HG03159 (cell line): Measurements from ENCODE around the gene C11orf97.
"Not testable (repeated sequence)": the region's sequence is repeated elsewhere in the genome, so short reads cannot be mapped to it uniquely, and the experiment has no call there.

Source experiments
- ATAC-seq: cut with Tn5 transposase; IDR thresholded peaks from one replicate; pipeline ENCODE4 v1.9.1; 2021; ENCODE audit warnings: mild to moderate bottlenecking, moderate library complexity; ENCODE audit not compliant: unreplicated experiment

The C11orf97 gene, protein sequence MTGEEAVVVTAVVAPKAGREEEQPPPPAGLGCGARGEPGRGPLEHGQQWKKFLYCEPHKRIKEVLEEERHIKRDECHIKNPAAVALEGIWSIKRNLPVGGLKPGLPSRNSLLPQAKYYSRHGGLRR

DNA sequence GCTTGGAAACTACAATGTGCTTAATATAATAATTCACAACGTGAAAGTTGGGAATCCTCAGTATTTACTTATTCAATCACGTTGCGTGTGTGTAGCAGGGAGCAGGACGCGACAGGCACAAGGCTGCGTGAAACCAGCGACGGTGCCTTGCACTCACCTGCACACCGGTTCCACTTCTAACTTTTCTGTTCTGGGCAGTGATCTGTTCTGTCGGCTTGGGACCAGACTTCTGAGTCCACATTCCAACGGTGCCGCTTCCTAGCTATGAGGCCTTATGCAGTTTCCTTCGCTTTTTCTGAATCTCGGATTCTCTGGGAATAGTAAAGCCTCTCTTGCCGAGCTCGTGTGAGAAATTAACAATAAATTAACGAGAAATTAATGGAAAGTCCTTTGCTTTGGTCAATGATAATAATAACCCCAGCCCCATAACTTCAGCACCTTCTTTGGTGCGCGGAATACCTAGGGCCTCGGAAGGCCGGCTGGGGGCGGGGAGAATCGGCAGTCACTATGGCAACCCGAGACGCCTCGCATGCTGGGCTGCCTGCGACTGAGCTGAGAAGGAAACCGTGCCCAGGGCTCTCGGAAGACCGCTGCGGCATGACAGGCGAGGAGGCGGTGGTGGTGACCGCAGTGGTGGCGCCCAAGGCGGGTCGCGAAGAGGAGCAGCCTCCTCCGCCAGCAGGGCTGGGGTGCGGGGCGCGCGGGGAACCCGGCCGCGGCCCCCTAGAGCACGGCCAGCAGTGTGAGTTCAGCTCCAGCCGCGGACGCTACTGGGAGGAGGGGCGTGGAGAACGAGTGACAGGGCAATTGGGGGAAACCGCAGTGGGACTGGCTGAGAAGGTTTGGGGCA, at the start of gene C11orf97:
Gene C11orf97, plus strand, starts transcription at position 530 of the 850 bp plus-strand sequence. Its CDS starts 68 bp downstream, at position 598.
- peak; percentile 84 for ATAC-seq

DNA sequence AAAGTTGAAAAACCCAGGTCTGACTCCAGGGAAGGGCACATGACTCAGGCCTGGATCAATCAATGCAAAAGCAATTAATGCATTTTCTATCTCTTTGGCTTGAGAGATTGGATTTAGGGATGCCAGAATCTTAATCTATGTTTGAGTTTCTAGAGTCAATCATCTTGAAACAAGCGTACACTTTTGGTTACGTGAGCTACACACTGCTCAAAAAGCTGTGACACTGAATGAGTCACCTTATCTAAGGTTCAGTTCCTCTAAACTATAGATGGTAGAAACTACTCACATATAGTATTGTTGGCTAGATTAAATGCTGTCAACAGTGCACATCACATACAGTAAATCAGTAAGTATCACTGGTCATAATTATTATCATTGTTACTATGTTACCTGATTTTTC, 42.8 kb upstream of the C11orf97 start:
- peak; percentile 90 for ATAC-seq

DNA sequence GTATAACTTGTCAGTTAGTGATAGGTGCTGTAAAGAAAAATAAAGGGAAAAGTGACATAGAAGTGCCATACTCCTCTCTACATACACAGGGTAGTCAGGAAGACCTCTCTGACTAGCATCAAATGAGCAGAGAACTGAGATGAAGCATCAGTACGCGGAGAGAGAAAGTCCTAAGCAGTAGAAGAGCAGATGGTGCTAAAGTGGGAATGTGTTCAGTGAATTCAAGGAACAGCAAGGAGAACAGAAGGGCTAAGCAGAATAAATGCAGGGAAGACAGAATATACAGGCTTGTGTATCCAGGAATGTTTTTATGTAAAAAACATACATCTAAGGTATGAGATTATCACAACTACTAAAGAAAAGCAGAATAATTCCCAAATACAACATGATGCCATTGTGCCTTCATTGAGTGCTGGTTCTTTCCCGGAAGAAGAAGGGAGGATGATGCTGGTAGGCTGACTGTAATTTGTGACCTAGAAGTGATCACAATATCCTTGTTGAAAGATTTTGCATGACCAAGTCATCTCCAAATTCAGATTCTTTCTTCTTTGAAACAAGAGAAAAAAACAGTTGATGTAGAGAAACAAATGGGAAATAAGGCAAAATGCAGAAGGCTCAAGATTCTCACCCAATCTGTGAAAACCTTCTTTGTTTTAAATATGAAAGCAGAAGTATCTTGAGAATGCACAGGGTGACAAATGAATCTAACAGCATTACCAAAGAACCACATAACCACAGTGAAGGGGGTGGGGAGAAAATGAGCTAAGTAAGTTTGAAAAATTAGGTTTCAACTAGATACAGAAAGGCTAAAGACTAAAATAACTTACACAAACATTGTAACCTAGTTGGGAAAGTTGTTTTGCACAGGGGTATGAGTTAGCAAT, 39.1 kb upstream of the C11orf97 start:
- peak; percentile 83 for ATAC-seq

DNA sequence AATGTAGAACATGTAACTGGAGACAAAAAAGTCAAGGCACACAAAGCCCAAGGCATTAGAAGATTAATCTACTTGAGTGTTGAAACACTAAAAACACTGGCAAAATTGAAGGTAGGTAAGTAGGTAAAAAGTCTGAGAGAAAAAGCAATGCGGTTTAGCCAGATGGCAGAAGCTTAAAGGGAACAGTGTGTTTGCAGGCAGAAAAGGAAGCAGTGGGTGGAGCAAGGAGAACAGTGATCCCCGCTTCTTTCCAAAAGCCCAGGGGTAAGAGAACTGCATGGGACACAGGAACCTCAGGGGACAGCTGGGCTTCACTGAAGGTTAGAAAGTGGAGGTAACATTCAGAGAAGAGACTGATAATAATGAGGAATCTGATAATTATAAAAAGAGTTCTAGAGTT, 34.6 kb upstream of the C11orf97 start:
- ATAC-seq = no peak

DNA sequence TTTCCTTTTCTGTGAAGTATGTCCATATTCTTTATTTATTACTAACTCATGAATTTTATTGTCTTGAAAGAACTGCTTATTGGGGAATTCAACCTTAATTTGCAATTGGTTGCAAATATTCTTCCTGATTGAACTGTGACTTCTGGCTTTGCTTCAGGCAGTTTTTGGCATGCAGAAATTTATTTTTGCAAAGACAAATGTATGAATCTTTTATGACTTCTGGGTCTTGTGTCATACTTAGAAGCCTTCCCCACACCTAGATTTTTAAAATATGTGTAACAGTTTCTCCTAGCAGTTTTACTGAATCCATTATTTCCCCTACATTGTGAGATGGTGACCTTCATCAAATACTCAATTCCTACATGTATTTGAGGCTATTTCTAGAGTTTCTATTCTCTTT, 30.9 kb upstream of the C11orf97 start:
- no peak for ATAC-seq

DNA sequence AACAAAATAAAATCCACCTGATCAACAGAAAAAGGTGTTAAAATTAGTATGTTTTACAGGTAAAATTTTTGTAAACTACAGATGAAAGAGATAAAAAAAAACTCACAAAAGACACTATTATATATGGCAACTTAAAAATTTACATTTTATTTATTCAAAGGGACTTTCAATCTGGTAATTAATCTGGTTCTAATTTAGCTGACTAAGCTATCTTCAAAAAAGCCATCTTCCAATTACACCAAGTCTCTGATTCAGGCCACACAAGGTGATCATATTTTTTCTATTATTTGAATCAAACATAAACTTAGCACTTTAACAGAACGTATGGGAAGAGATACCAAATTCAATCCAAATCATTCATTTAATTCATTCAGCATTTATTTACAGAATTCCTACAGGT, 26.2 kb upstream of the C11orf97 start:
- no peak for ATAC-seq

DNA sequence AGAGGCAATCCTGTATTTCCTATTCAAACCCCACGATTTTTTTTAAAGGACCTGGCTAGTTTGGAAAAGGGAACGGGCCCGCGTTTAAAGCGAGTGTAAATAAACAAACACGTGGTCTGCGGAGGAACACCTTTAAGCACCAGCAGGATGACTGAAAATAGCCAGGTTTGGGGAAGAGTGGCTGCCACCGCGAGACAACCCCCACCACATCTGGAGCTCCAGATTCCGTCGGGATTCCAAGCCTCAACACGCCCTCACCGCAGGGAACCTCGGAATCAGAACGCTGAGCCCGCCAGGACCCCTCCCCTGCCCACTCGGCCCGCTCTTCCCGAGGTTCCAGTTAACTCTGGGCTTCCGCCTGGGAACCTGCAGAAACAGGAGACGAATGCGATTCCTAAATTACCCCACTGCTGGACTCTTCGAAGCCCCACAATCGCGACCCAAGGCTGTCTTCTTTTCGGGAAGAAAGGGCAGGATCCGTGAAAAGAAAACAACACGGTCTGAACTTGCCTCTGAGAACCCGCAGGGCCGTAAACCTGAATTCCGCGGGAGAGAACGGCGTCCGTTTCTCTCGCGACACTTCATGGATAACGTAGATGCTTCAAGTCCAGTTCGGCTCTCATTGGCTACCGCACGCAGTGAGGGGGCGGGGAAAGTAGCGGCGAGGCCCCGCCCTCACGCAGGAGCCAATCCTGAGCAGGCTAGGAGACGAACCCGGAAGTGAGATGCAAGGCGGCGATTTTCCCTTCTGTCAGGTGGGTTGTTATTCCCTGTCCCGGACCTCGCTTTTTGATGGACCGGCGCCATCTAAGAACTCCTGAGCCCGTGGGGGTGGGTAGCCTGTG, 18.8 kb upstream of the C11orf97 start, which contains the start of the genes ANKRD49 and MRE11:
Gene ANKRD49, plus strand, starts transcription at position 704 of the 845 bp plus-strand sequence. CDS start 2,710 bp downstream, outside the sequence.
Gene MRE11, minus strand, starts transcription at position 564 of the 845 bp plus-strand sequence. CDS start 1,043 bp downstream, outside the sequence.
- peak; percentile 100 for ATAC-seq

DNA sequence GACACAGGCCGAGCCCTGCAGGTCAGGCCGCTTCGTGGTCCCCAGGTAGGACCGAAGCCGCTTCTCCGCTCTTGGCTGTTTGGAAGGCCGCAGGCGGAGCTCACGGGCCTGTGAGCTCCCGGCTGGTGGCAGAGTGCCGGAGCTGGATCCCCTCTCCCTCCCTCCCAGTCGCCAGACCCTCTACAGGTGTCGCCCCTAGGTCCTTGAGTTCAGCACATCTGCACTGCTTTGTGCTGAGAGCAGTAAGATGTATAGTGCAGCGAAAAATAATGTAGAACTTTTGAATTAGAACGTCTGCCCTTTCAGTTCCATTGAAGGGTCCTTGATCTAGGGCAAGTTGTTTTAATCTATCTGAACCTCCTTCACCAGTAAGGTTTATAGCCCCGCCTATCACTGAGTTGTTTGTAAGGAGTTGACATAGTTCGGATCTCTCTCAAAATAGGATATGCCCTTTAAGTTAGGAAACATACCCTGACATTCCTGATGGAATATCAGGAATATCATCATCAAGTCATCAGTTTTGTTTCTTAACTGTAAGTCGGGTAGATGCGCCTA, 18.1 kb upstream of the C11orf97 start:
- peak; percentile 69 for ATAC-seq

DNA sequence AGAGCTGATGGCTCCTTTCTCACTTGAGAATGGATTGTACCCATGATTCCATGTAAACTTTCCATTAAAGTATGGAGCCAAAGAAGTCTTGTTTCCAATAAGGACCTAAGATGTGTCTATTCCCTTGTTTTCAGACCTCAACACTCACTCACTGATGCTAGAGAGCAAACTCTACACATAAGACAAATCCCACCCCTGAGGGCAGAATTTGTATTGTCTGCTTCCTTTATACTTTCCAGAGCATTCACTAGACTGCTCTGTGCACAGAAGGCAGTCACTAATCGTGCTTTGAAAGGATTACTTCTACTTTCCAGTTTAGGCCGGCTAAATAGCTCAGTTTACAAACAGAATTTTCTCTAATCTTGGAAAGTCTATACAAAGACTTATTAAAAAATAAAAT, 12.1 kb upstream of the C11orf97 start:
- no peak for ATAC-seq

DNA sequence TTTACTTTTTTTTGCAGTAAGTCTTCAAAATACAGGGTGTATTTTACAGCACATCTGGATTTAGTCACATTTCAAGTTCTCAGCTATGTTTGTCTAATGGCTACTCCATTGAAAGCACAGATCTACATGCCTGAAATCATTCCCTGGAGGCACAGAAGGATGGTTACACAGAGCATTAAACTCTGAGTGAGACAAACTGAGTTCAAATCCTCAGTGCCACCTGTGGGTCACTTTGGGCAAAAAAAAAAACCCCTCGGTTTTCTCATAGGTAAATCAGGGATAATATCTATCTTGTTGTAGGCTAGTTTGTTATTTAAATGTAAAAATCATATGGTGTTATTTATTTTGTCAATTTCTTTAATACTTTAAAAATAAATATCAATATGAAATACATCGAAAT, 10.7 kb upstream of the C11orf97 start:
- no peak for ATAC-seq

DNA sequence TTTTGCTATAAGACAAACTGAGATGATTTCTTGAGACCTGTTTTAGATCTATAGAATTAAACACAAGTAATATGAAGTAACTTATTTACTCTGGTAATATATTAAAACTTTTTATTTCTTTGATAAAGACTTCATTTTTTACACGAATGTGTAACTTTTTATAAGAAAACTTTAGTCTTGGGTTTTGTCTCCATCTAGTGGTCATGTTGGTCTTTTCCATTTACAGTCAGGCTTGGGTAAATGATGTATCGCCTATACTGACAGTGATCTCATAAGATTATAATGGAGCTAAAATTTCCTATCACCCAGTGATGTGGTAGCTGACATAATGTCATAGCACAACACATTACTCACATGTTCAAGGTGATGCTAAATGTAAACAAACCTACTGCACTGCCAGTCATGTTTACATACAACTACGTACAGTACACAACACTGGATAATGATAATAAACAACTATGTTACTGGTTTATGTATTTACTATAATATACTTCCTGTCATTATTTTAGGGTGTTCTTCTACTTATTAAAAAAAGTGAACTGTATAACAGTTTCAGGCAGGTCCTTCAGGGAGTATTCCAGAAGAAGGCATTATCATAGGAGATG, 7.5 kb upstream of the C11orf97 start:
- no peak for ATAC-seq

DNA sequence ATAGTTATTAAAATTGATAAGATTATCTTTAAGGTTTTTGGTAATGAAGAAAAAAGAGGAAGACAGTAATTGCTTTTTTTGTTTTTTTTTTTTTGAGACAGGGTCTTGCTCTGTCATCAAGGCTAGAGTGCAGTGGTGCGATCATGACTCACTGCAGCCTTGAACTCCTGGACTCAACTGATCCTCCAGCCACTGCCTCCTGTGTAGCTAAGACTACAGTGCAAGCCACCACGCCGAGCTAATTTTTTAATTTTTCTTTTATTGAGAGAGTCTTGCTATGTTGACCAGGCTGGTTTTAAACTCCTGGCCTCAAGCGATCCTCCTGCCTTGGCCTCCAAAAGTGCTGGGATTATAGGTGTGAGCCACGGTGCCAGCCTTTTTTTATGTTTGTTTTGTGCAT, 5.7 kb upstream of the C11orf97 start:
- not testable (repeated sequence) for ATAC-seq

DNA sequence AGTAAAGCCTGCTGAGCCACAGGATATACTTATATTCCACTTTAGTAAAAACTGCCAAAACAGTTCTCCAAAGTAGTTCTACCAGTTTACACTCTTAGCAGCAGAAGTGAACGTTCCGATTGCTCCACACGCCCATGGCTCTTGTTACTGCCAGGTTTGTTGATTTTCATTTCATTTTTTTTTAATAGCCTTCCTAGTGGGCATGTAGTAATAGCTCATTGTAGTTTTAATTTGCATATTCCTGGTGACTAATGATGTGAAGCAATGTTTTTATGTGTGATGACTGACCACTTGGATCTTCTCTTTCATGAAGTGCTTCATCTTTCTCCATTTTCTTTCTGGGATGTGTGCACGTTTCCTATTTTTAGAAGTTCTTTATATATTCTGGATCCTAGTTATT, 4.8 kb upstream of the C11orf97 start:
- no peak for ATAC-seq

DNA sequence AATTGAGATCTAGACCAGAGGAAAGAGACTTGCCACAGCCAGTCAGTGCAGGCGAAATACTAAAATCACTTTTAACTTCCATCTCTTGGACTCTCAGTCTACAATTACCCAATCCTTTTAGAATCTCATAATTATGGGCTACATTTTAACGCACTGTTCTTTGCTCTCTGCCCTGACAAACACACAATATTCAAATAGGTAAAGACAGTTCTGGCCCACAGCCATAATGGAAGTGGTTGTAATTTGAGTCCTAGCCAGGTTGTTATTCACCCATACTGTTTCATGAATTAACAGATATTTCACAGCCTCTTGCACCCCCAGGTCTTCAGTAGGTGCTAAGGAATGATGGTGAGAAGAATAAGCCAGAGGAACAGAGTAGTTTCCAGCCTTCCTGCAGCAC, 830 bp downstream of the C11orf97 start:
- ATAC-seq = no peak

DNA sequence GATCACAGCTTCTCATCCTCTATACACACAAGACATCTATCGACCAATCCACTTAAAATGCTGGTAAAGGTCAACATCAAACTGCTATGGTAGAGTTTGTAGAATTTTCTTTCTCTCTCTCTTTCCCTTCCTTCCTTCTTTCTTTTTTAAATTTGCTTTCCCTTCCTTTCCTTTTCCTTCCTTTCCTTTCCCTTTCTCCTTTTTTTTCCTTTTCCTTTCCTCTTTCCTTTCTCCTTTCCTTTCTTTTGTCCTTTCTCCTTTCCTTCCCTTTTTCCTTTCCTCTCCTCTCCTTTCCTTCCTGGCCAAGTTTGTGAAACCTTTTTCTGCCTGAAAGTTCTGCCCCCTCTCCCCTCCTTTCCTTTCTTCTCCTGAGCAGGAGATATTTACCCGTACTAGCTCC, 3.1 kb downstream of the C11orf97 start:
- ATAC-seq = no peak

DNA sequence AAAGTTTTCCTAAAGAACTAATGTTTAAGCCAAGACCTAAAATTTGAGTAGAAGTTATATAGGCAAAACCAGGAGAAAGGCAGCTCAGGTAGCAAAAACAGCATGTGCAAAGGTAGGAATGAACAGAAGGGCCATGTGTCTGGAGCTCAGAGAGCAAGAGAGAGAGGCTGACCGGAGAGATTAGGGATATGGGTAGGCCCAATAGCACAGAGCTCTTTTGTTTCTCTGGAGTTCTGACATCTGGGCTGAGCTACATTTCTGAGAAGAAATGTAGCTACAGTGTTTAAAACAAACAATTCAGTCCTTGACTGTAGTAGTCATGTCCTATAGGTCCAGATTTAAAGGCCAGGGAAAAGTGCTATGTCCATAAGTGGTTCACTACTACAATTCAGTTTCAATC, 4.5 kb downstream of the C11orf97 start:
- ATAC-seq = no peak

DNA sequence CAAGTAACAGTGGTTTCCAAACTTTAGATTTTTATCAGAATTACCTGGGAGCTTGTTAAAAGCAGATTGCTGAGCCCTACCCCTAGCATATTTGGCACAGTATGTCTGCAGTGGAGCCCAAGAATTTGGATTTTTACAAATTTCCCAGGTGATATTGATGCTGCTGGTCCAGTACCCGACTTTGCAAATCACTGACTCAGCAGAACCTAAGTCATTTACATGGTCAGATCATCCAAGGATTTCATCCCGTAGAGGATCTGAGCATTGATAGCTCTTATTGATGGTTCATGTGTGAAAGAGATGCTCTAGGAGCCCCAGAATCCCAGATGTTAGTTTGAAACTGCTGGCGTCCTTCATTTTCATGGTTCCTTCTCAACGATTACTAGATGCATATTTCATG, 6.0 kb downstream of the C11orf97 start:
- ATAC-seq = no peak

DNA sequence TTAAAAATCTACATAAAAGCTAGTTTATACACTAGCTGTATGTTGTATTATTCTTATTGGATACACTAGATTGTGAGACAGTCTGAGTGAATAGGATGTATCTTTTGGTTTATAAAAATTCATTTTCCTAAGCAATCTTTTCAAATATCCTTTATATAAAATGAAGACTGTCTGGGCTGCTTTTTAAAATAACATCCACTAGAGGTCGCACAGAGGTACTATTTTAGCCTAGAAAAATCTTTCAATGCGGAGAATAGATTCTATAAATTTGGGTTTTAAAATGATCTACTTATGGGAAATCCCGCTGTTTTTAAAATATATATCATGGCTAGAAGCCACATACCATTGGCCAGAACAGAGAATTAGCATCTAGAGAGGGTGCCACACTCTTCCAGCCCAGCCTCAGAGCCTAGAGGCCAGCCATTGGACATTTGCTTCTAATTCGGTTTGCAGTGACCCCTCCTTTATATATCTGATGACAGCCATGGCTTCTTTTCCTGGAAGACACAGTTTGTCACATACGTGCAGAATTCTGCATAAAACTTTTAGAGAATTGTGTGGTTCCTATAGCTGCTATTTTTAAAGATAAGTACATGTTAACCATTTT, 7.3 kb downstream of the C11orf97 start:
- ATAC-seq = peak; percentile 49

DNA sequence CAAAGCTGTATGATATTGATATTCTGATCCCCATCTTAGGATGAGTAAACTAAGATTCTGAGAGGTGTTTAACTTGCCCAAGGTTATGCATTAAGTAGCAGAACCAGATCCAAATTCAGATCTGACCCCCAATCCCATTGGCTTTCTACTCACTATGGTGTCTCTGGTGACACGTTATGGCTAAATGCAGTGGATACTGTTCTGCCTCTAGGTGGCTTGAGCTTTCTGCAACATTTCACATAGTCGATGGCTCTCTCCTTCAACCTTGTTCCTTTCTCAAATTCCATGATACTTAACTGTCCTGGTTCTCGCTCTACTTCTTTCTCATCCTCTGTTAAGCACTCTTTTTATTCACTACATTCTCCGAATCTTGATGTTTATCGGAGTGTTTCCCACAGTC, 9.4 kb downstream of the C11orf97 start:
- no peak for ATAC-seq
